ENCODE measurements around the gene ATR.

ATR gene

GRCh38 chr3:142501004-142501926, 77.3 kb downstream of the ATR start:
- no peak for TF ChIP-seq GATA3 (IDR thresholded peaks at IDR 0.05; ENCODE audit: low read depth, low read length)
- TF ChIP-seq GATA2 (IDR thresholded peaks at IDR 0.05; ENCODE audit: low read depth, low read length): no peak

- TF ChIP-seq GATA3 (IDR thresholded peaks at IDR 0.05; ENCODE audit: low read depth, low read length) (no peak), GATA2 (IDR thresholded peaks at IDR 0.05; ENCODE audit: low read depth, low read length) (no peak)
Measured at GRCh38 chr3:142500211-142500610, 78.3 kb downstream of the ATR start.

- TF ChIP-seq GATA2 (IDR thresholded peaks at IDR 0.05; ENCODE audit: low read depth, low read length): no peak
- TF ChIP-seq GATA3 (IDR thresholded peaks at IDR 0.05; ENCODE audit: low read depth, low read length): no peak
Measured at GRCh38 chr3:142498397-142499180, 79.9 kb downstream of the ATR start.

GRCh38 chr3:142497729-142498128, 80.8 kb downstream of the ATR start:
- TF ChIP-seq GATA2 (IDR thresholded peaks at IDR 0.05; ENCODE audit: low read depth, low read length): no peak
- no peak for TF ChIP-seq GATA3 (IDR thresholded peaks at IDR 0.05; ENCODE audit: low read depth, low read length)

- TF ChIP-seq GATA2 (IDR thresholded peaks at IDR 0.05; ENCODE audit: low read depth, low read length): no peak
- TF ChIP-seq GATA3 (IDR thresholded peaks at IDR 0.05; ENCODE audit: low read depth, low read length): no peak
Measured at GRCh38 chr3:142495103-142495502, 83.4 kb downstream of the ATR start.

GRCh38 chr3:142492184-142492583, 86.3 kb downstream of the ATR start:
- TF ChIP-seq GATA3 (IDR thresholded peaks at IDR 0.05; ENCODE audit: low read depth, low read length): no peak
- TF ChIP-seq GATA2 (IDR thresholded peaks at IDR 0.05; ENCODE audit: low read depth, low read length): no peak

- TF ChIP-seq GATA3 (IDR thresholded peaks at IDR 0.05; ENCODE audit: low read depth, low read length) (no peak), GATA2 (IDR thresholded peaks at IDR 0.05; ENCODE audit: low read depth, low read length) (no peak)
Measured at GRCh38 chr3:142489572-142490323, 88.8 kb downstream of the ATR start.

GRCh38 chr3:142484912-142485435, 93.6 kb downstream of the ATR start:
- TF ChIP-seq GATA3 (IDR thresholded peaks at IDR 0.05; ENCODE audit: low read depth, low read length): no peak
- TF ChIP-seq GATA2 (IDR thresholded peaks at IDR 0.05; ENCODE audit: low read depth, low read length): no peak

GRCh38 chr3:142481196-142481595, 97.3 kb downstream of the ATR start:
- TF ChIP-seq GATA2 (IDR thresholded peaks at IDR 0.05; ENCODE audit: low read depth, low read length) (no peak), GATA3 (IDR thresholded peaks at IDR 0.05; ENCODE audit: low read depth, low read length) (no peak)

- TF ChIP-seq GATA2 (IDR thresholded peaks at IDR 0.05; ENCODE audit: low read depth, low read length) (no peak), GATA3 (IDR thresholded peaks at IDR 0.05; ENCODE audit: low read depth, low read length) (no peak)
Measured at GRCh38 chr3:142470826-142471225, 107.7 kb downstream of the ATR start.

- no peak for TF ChIP-seq GATA2 (IDR thresholded peaks at IDR 0.05; ENCODE audit: low read depth, low read length)
- TF ChIP-seq GATA3 (IDR thresholded peaks at IDR 0.05; ENCODE audit: low read depth, low read length): no peak
Measured at GRCh38 chr3:142468456-142468855, 110.1 kb downstream of the ATR start.

GRCh38 chr3:142467768-142468167, 110.8 kb downstream of the ATR start:
- no peak for TF ChIP-seq GATA3 (IDR thresholded peaks at IDR 0.05; ENCODE audit: low read depth, low read length)
- no peak for TF ChIP-seq GATA2 (IDR thresholded peaks at IDR 0.05; ENCODE audit: low read depth, low read length)

GRCh38 chr3:142460689-142461088, 117.8 kb downstream of the ATR start:
- no peak for TF ChIP-seq GATA3 (IDR thresholded peaks at IDR 0.05; ENCODE audit: low read depth, low read length)
- TF ChIP-seq GATA2 (IDR thresholded peaks at IDR 0.05; ENCODE audit: low read depth, low read length): no peak

GRCh38 chr3:142459929-142460328, 118.6 kb downstream of the ATR start:
- TF ChIP-seq GATA2 (IDR thresholded peaks at IDR 0.05; ENCODE audit: low read depth, low read length) (no peak), GATA3 (IDR thresholded peaks at IDR 0.05; ENCODE audit: low read depth, low read length) (no peak)
